Skeletal muscle tissue (tissue), 4 donors: ENCODE results near the gene AMFR. TPM values are rescaled to one million over a fixed set of nuclear protein-coding genes. Genes with fewer than 3 reads are reported as not detected.
A peak's percentile ranks its signal among the peaks of the same experiment; 100 is the strongest.

Experiments
- H3K27ac ChIP-seq: one replicate; pipeline ENCODE4 v1.7.0; 2013; ENCODE audit warnings: mild to moderate bottlenecking, low read depth, low read length, inconsistent platforms
- H3K27me3 ChIP-seq, 3 donors: one replicate each; pipeline ENCODE4 v1.7.0; 2013; ENCODE audit warnings: low read length in 3 of 3; ENCODE audit not compliant: control insufficient read depth in 3 of 3, insufficient read depth in 3 of 3
- H3K36me3 ChIP-seq, 3 donors: one replicate each; pipeline ENCODE4 v1.7.0; 2013; ENCODE audit warnings: low read length in 3 of 3; ENCODE audit not compliant: control insufficient read depth in 3 of 3, insufficient read depth in 3 of 3
- H3K4me1 ChIP-seq, 3 donors: one replicate each; pipeline ENCODE4 v1.7.0; 2013; ENCODE audit warnings: low read length in 3 of 3, mild to moderate bottlenecking in 3 of 3; ENCODE audit not compliant: control insufficient read depth in 3 of 3, insufficient read depth in 3 of 3
- H3K4me3 ChIP-seq, 3 donors: one replicate each; pipeline ENCODE4 v1.7.0; 2013; ENCODE audit warnings: low read length in 3 of 3
- H3K9ac ChIP-seq, 3 donors: one replicate each; pipeline ENCODE4 v1.7.0; 2013; ENCODE audit warnings: low read length in 3 of 3, mild to moderate bottlenecking in 3 of 3, moderate library complexity in 2 of 3, low read depth in 1 of 3
- H3K9me3 ChIP-seq, 3 donors: one replicate each; pipeline ENCODE4 v1.7.0; 2013; ENCODE audit warnings: low read length in 3 of 3; ENCODE audit not compliant: control insufficient read depth in 3 of 3
- total RNA-seq: library from RNA; depleted of rRNA; stranded (reverse); fragments of >200 nt; gene quantifications from one replicate; pipeline ENCODE4 v1.2.3, GENCODE V29; 2014
- donor health status: Osteomylitis.

The AMFR gene
- total RNA-seq, 1 donor from 2014 or later = 130 TPM

DNA sequence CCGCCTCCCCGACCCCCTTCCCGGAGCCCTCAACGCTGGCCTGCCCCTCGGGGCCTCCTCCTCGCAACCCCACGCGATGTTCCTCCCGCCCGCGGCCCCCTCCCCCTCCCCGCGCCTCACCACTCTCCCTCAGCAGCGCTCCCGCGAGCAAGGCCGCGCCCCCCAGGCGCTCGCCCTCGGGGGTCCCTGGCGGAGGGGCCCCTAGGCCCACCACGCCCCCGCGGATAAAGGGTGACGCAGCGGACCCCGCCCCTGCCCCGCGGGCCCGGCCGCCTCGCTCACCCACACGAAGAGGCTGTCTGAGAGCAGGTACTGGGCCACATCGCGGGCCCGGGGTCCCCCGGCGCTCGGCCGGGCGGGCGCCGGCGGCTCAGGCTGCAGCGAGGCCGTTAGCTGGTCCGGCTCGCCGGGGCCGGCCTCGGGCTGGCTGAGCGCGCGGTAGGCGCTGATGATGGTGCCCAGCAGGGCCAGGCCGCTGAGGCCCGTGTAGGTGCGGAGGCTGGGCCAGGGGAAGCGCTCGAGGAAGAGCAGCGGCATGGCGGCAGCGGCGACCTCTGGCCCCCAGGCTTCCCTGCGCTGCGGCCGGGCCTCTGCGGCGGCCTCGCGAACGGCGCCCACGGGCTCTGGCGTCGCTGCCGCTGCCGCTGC lies 430 bp downstream of the AMFR start:
- Histone ChIP-seq H3K9me3 (no peaks in the 10 kb centered on the region), H3K9ac (peak overlapping the region; percentile 74 to 92 (median 86)), H3K4me3 (peak overlapping the region; percentile 65 to 81 (median 80)), H3K27ac (peak overlapping the region; percentile 83), H3K27me3 (no peaks in the 10 kb centered on the region), H3K4me1 (peaks cover 21 to 33% (median 29%) of the 10 kb centered on the region in 3 donors), H3K36me3 (peaks cover 0 to 3% (median 0%) of the 10 kb centered on the region in 3 donors)

- H3K36me3 ChIP-seq = peaks cover 0 to 3% (median 0%) of the 10 kb centered on the region in 3 donors
- H3K4me3 ChIP-seq = peak overlapping the region; percentile 76 to 81 (median 80)
- no peaks in the 10 kb centered on the region for H3K9me3 ChIP-seq
- no peaks in the 10 kb centered on the region for H3K27me3 ChIP-seq
- peak overlapping the region; percentile 60 to 80 (median 74) for H3K9ac ChIP-seq
- H3K4me1 ChIP-seq = peaks cover 24 to 33% (median 31%) of the 10 kb centered on the region in 3 donors
- H3K27ac ChIP-seq = peak overlapping the region; percentile 83
Measured at GRCh38 chr16:56424404-56424764, 961 bp downstream of the AMFR start.

- peaks cover 28 to 33% (median 31%) of the 10 kb centered on the region in 3 donors for H3K4me1 ChIP-seq
- no peaks in the 10 kb centered on the region for H3K27me3 ChIP-seq
- H3K4me3 ChIP-seq = peak overlapping the region; percentile 76 to 81 (median 80)
- no peaks in the 10 kb centered on the region for H3K9me3 ChIP-seq
- H3K9ac ChIP-seq = peak overlapping the region; percentile 60 to 80 (median 74)
- peaks cover 0 to 1% (median 0%) of the 10 kb centered on the region in 3 donors for H3K36me3 ChIP-seq
- peak overlapping the region; percentile 83 for H3K27ac ChIP-seq
Measured at GRCh38 chr16:56423584-56424403, 1.6 kb downstream of the AMFR start.

- Histone ChIP-seq H3K27ac (no peak overlapping the region), H3K36me3 (no peaks in the 10 kb centered on the region), H3K4me1 (peaks cover 28 to 33% (median 31%) of the 10 kb centered on the region in 3 donors), H3K9ac (peak overlapping the region in 2 of 3 donors; percentile 25 to 66), H3K9me3 (no peaks in the 10 kb centered on the region), H3K27me3 (no peaks in the 10 kb centered on the region), H3K4me3 (peak overlapping the region in 1 of 3 donors; percentile 21)
Measured at GRCh38 chr16:56422896-56423441, 2.4 kb downstream of the AMFR start.

- Histone ChIP-seq H3K4me3 (no peak overlapping the region), H3K27ac (no peak overlapping the region), H3K9me3 (no peaks in the 10 kb centered on the region), H3K27me3 (no peaks in the 10 kb centered on the region), H3K36me3 (no peaks in the 10 kb centered on the region), H3K9ac (peak overlapping the region in 2 of 3 donors; percentile 25 to 66), H3K4me1 (peaks cover 28 to 33% (median 31%) of the 10 kb centered on the region in 3 donors)
Measured at GRCh38 chr16:56421976-56422669, 3.2 kb downstream of the AMFR start.

- no peak overlapping the region for H3K4me3 ChIP-seq
- no peak overlapping the region for H3K9ac ChIP-seq
- H3K27ac ChIP-seq = no peak overlapping the region
- no peaks in the 10 kb centered on the region for H3K36me3 ChIP-seq
- H3K4me1 ChIP-seq = peaks cover 28 to 33% (median 31%) of the 10 kb centered on the region in 3 donors
- no peaks in the 10 kb centered on the region for H3K9me3 ChIP-seq
- H3K27me3 ChIP-seq = no peaks in the 10 kb centered on the region
Measured at GRCh38 chr16:56421313-56421712, 4.0 kb downstream of the AMFR start.

DNA sequence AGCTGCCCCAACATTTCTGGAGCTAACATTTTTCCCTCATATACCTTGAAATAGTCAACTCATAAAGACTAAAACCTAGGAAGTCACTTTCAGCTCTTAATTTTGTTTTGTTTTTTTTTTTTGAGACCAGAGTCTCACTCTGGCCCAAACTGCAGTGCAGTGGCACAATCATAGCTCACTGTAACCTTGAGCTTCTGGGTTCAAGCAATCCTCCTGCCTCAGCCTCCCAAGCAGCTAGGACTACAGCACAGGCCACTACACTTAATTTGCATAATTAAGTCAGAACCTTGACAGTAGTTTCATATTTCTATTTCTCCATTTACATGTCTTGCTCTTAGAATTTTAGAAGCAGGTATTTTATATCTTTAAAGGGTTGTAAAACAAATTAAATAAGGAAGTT lies 4.7 kb downstream of the AMFR start:
- Histone ChIP-seq H3K9me3 (no peaks in the 10 kb centered on the region), H3K27ac (no peak overlapping the region), H3K9ac (no peak overlapping the region), H3K27me3 (no peaks in the 10 kb centered on the region), H3K36me3 (no peaks in the 10 kb centered on the region), H3K4me3 (no peak overlapping the region), H3K4me1 (peaks cover 31 to 36% (median 33%) of the 10 kb centered on the region in 3 donors)

DNA sequence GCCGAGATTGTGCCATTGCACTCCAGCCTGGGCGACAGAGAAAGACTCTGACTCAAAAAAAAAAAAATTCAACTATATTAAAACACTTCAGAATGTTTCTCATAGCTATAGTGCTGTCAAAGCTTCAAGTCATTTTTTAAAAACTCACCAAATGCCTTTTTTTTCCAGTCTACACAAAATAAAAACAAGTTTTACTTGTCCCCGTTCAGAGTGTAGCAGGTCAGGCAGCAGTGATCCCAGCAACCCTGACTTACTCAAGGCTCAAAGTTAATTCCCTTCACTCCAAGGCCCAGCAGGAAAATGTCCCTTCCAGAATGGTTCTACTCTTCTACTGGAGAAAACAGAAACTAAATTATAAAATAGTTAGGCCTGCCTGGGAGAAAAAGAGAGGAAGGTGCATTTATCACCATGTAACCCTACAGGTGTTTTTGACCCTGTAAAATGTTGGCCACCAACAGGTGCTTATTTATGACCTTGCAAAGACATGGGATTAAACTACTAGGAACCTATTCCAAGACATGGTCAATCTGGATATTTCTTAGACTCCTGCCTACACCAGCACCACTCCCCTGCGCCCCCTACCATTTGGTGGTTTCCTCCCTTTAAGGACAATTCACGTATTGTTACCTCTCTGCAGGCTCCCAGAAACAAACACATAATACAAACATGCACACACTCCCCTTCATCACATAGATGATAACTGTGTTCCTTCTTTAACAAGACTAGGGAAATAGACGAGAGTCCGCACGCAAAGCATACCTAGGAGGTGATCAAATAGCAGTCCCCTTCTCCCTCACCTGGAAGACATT lies 5.4 kb downstream of the AMFR start:
- Histone ChIP-seq H3K36me3 (no peaks in the 10 kb centered on the region), H3K4me3 (no peak overlapping the region), H3K4me1 (peaks cover 37 to 42% (median 37%) of the 10 kb centered on the region in 3 donors), H3K27ac (no peak overlapping the region), H3K9me3 (no peaks in the 10 kb centered on the region), H3K27me3 (no peaks in the 10 kb centered on the region), H3K9ac (no peak overlapping the region)

DNA sequence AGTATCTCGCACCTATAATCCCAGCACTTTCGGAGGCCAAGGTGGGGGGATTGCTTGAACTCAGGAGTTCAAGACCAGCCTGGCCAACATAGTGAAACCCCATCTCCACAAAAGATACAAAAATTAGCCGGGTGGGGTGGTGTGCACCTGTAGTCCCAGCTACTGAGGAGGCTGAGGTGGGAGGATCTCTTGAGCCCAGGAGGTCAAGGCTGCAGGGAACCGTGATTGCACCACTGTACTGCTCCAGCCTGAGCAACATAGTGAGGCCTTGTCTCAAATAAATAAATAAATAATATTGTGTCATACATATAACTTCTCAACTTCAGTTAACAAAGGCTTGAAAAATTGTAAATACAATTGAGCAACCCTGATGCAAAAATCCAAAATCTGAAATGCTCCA lies 8.2 kb downstream of the AMFR start:
- Histone ChIP-seq H3K4me3 (no peak overlapping the region), H3K36me3 (peaks cover 0 to 6% (median 3%) of the 10 kb centered on the region in 3 donors), H3K4me1 (peaks cover 21 to 30% (median 22%) of the 10 kb centered on the region in 3 donors), H3K27ac (no peak overlapping the region), H3K9me3 (no peaks in the 10 kb centered on the region), H3K9ac (no peak overlapping the region), H3K27me3 (no peaks in the 10 kb centered on the region)
